Dermis blood vessel endothelial cell (primary cell): ENCODE results near the gene SIN3A. TPM values are rescaled to one million over a fixed set of nuclear protein-coding genes. Genes with fewer than 3 reads are reported as not detected.
"Not testable (repeated sequence)": the region's sequence is repeated elsewhere in the genome, so short reads cannot be mapped to it uniquely, and the experiment has no call there.

ENCODE experiments used
- DNase-seq: peaks from one replicate; pipeline ENCODE4 v3.0.0; 2010
- total RNA-seq: library from RNA; depleted of rRNA; stranded (reverse); fragments of >200 nt; gene quantifications from 2 replicates; pipeline ENCODE4 v1.2.3, GENCODE V29; 2014

The SIN3A gene
- total RNA-seq, 1 donor from 2014 or later: 32.0 TPM

GRCh38 chr15:75333654-75334419 is 117.7 kb downstream of the SIN3A start:
- DNase-seq: not testable (repeated sequence)

DNA sequence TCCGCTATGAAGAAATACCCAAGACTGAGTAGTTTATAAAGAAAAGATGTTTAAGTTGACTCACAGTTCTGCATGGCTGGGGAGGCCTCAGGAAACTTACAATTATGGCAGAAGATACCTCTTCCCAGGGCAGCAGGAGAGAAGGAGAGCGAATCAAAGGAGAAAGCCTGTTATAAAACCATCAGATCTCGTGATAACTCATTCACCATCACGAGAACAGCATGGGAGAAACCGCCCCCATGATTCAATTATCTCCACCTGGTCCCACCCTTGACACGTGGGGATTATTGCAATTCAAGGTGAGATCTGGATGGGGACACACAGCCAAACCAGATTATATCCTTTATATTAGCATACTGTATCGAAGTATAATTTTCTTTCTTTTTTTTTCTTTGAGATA is 119.4 kb downstream of the SIN3A start:
- not testable (repeated sequence) for DNase-seq

- DNase-seq: no peak
Measured at GRCh38 chr15:75329571-75329970, 121.9 kb downstream of the SIN3A start.

- no peak for DNase-seq
Measured at GRCh38 chr15:75328493-75329314, 122.8 kb downstream of the SIN3A start.

DNA sequence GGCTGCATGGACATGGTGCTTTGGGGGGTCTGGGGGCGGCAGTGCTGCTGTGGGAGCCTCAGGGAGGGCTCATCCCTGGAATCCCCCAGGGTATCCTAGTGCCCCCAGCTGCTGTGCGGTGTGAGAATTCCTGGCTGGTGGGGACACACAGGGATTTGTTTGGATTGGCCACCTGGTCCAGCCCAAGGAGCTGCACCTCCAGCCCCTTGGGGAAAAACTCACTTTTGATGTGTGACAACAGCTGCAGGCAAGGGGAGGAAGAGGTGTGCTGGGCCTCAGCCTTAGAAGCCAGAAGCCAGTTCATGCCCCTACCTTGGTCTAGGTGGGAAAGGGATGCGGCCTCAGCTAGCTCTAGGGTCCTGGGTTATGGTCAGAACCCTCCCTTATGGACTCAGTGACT is 124.0 kb downstream of the SIN3A start:
- no peak for DNase-seq

GRCh38 chr15:75327005-75327404 is 124.5 kb downstream of the SIN3A start:
- no peak for DNase-seq

GRCh38 chr15:75325922-75326321 is 125.6 kb downstream of the SIN3A start:
- no peak for DNase-seq

- DNase-seq: no peak
Measured at GRCh38 chr15:75321711-75322110, 129.8 kb downstream of the SIN3A start.

Other genes starting within 250 kb of the SIN3A start
- 7.0 and 12.4 TPM in 2 replicates for gene C15orf39, start 249.8 kb downstream of the SIN3A start, total RNA-seq
- gene GOLGA6C, start 193.4 kb downstream of the SIN3A start, total RNA-seq: not detected in 2 replicates
- not detected in 2 replicates for gene GOLGA6D, start 168.9 kb downstream of the SIN3A start, total RNA-seq
- 74.2 and 84.6 TPM in 2 replicates for gene COMMD4, start 115.6 kb downstream of the SIN3A start, total RNA-seq
- gene NEIL1, start 104.7 kb downstream of the SIN3A start, total RNA-seq: 21.7 and 35.6 TPM in 2 replicates
- gene MAN2C1, start 83.1 kb downstream of the SIN3A start, total RNA-seq: 102 and 192 TPM in 2 replicates
- gene PTPN9, start 127.6 kb upstream of the SIN3A start, total RNA-seq: 17.7 and 25.5 TPM in 2 replicates
- gene SNUPN, start 174.0 kb upstream of the SIN3A start, total RNA-seq: 23.6 and 25.2 TPM in 2 replicates
- 81.7 and 138 TPM in 2 replicates for gene IMP3, start 188.5 kb upstream of the SIN3A start, total RNA-seq
- 13.8 and 19.1 TPM in 2 replicates for gene SNX33, start 196.2 kb upstream of the SIN3A start, total RNA-seq